Measurements from ENCODE around the gene PHRF1. TPM values are rescaled to one million over a fixed set of nuclear protein-coding genes. Genes with fewer than 3 reads are reported as not detected.

PHRF1 gene
- total and polyA plus RNA-seq, 2 of the 4 experiments (the other 2 are of a cell fraction), result 10.9 to 17.5 TPM

DNA sequence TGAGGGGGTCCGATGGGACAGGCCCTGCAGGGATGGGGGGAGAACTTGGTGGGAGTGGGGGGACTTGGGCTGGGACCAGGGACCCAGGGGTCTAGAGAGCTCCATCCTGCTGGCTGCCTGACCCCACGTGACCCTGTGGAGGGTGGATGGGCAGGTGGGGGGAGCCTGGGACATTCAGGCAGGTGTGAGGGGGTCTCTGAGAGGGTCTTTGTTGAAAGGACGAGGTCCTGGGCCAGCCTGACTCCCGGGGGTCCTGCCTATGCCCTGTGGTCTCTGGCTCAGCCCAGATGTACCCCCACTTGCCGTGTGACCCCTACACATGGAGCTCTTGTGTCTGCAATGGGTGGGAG, 31.5 kb upstream of the PHRF1 start:
- no peak overlapping the region for H2AK5ac ChIP-seq (ENCODE audit: low read depth, low read length)
- no peak overlapping the region for H2AFZ ChIP-seq (replicated peaks; ENCODE audit: low read length, poor library complexity)
- TF ChIP-seq MAFK (IDR thresholded peaks at IDR 0.05; ENCODE audit: low read depth, low read length) (no peak), FOS (IDR thresholded peaks at IDR 0.05; ENCODE audit: low read depth, low read length) (no peak), RCOR1 (IDR thresholded peaks at IDR 0.05; ENCODE audit: insufficient replicate concordance, low read length) (no peak), POLR2A (IDR thresholded peaks at IDR 0.05; ENCODE audit: low read depth, low read length) (no peak), CHD1 (IDR thresholded peaks at IDR 0.05; ENCODE audit: low read depth, low read length) (no peak), MAZ (IDR thresholded peaks at IDR 0.05; ENCODE audit: borderline replicate concordance, low read depth, low read length) (no peak), CEBPB (IDR thresholded peaks at IDR 0.05; ENCODE audit: low read depth, low read length) (no peak), RAD21 (IDR thresholded peaks at IDR 0.05; ENCODE audit: low read length) (no peak), NFE2L2 (IDR thresholded peaks at IDR 0.05; ENCODE audit: low read depth, low read length) (no peak), MXI1 (IDR thresholded peaks at IDR 0.05; ENCODE audit: borderline replicate concordance, low read depth, low read length) (no peak), BHLHE40 (IDR thresholded peaks at IDR 0.05; ENCODE audit: low read depth, low read length) (no peak), SMC3 (IDR thresholded peaks at IDR 0.05; ENCODE audit: low read depth, low read length) (no peak), RFX5 (IDR thresholded peaks at IDR 0.05; ENCODE audit: low read depth, low read length) (no peak)
- TF ChIP-seq, protein P1, sequence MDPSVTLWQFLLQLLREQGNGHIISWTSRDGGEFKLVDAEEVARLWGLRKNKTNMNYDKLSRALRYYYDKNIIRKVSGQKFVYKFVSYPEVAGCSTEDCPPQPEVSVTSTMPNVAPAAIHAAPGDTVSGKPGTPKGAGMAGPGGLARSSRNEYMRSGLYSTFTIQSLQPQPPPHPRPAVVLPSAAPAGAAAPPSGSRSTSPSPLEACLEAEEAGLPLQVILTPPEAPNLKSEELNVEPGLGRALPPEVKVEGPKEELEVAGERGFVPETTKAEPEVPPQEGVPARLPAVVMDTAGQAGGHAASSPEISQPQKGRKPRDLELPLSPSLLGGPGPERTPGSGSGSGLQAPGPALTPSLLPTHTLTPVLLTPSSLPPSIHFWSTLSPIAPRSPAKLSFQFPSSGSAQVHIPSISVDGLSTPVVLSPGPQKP (IDR thresholded peaks at IDR 0.05; ENCODE audit: borderline replicate concordance, low read depth, low read length), result no peak
- TF ChIP-seq, protein P2, sequence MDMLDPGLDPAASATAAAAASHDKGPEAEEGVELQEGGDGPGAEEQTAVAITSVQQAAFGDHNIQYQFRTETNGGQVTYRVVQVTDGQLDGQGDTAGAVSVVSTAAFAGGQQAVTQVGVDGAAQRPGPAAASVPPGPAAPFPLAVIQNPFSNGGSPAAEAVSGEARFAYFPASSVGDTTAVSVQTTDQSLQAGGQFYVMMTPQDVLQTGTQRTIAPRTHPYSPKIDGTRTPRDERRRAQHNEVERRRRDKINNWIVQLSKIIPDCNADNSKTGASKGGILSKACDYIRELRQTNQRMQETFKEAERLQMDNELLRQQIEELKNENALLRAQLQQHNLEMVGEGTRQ (IDR thresholded peaks at IDR 0.05; ENCODE audit: low read depth, low read length), result no peak
- TF ChIP-seq, protein P3, sequence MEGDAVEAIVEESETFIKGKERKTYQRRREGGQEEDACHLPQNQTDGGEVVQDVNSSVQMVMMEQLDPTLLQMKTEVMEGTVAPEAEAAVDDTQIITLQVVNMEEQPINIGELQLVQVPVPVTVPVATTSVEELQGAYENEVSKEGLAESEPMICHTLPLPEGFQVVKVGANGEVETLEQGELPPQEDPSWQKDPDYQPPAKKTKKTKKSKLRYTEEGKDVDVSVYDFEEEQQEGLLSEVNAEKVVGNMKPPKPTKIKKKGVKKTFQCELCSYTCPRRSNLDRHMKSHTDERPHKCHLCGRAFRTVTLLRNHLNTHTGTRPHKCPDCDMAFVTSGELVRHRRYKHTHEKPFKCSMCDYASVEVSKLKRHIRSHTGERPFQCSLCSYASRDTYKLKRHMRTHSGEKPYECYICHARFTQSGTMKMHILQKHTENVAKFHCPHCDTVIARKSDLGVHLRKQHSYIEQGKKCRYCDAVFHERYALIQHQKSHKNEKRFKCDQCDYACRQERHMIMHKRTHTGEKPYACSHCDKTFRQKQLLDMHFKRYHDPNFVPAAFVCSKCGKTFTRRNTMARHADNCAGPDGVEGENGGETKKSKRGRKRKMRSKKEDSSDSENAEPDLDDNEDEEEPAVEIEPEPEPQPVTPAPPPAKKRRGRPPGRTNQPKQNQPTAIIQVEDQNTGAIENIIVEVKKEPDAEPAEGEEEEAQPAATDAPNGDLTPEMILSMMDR (conservative IDR thresholded peaks at IDR 0.05; ENCODE audit: low read depth, low read length), result no peak
- H3K27me3 ChIP-seq (ENCODE audit: control insufficient read depth, insufficient read depth, low read length), result no peaks in the 10 kb centered on the region
- ATAC-seq (ENCODE audit: low read depth), result no peak
- H3K4ac ChIP-seq (ENCODE audit: low read depth, low read length), result no peak overlapping the region
- no peak overlapping the region for H2AK9ac ChIP-seq (replicated peaks; ENCODE audit: low read depth, low read length, poor library complexity)
- no peak overlapping the region for H4K8ac ChIP-seq (ENCODE audit: low read depth in 2 of 2, low read length in 2 of 2)
- CTCF ChIA-PET, result no interaction called here
- no peak overlapping the region for H4K5ac ChIP-seq (ENCODE audit: low read depth, low read length)
- H3K36me3 ChIP-seq (ENCODE audit: control insufficient read depth, insufficient read depth, low read length), result peaks cover 1% of the 10 kb centered on the region; the same call in 1 of the 2 replicates
- no peak overlapping the region for H3K4me3 ChIP-seq (ENCODE audit: insufficient read depth, low read depth, low read length)
- H4K20me1 ChIP-seq (ENCODE audit: insufficient read depth, low read length), result no peaks in the 10 kb centered on the region
- BruUV-seq (replicated peaks), result no TSS peak
- H2BK15ac ChIP-seq (ENCODE audit: low read depth, low read length), result no peak overlapping the region
- dilution Hi-C loops (cut with HindIII; ENCODE audit: low sequenced_read_pairs, unreplicated experiment), result no loop called here
- H3K9me1 ChIP-seq (ENCODE audit: insufficient read depth, low read length), result no peaks in the 10 kb centered on the region
- no peak overlapping the region for H2BK5ac ChIP-seq (ENCODE audit: low read depth, low read length, poor library complexity, severe bottlenecking)
- H2BK20ac ChIP-seq (ENCODE audit: low read depth, low read length), result no peak overlapping the region
- intact Hi-C loops (cut with micrococcal nuclease), result no loop called here
- no peak overlapping the region for H3K4me2 ChIP-seq (ENCODE audit: low read depth, low read length)
- in situ Hi-C loops (cut with MboI; ENCODE audit: low sequenced_read_pairs), result no loop called here
- H3K9ac ChIP-seq (ENCODE audit: low read depth, low read length), result no peak overlapping the region
- no peaks in the 10 kb centered on the region for H3K79me1 ChIP-seq (ENCODE audit: low read depth in 1 of 2, low read length in 2 of 2)
- no peak overlapping the region for H3K14ac ChIP-seq (replicated peaks; ENCODE audit: low read depth, low read length)
- WGBS, 2 experiments (ENCODE audit: extremely low coverage in 2 of 2, insufficient read length in 1 of 2), result no CpG with 5 or more reads among the region's 5 CpGs
- H3K9me3 ChIP-seq (ENCODE audit: control insufficient read depth, insufficient read depth, low read length), result no peaks in the 10 kb centered on the region
- POLR2A ChIA-PET (ENCODE audit: unreplicated experiment), result no interaction called here
- no peak overlapping the region for H3K18ac ChIP-seq (ENCODE audit: low read depth, low read length)
- H3K27ac ChIP-seq (ENCODE audit: insufficient read depth, low read length), result no peak overlapping the region
- no peak overlapping the region for H2BK120ac ChIP-seq (ENCODE audit: low read depth, low read length)
- no peak overlapping the region for H3K56ac ChIP-seq (ENCODE audit: extremely low read depth, insufficient read depth, low read length)
- no peaks in the 10 kb centered on the region for H3K4me1 ChIP-seq (ENCODE audit: control insufficient read depth, insufficient read depth, low read length)
- no peak overlapping the region for H4K91ac ChIP-seq (ENCODE audit: insufficient read depth, low read depth, low read length)
- H3K23ac ChIP-seq (ENCODE audit: low read depth, low read length), result no peak overlapping the region
- DNase-seq, result no peak

Measured in IMR-90 (cell line).